Measurements from ENCODE around the gene NHLRC1. TPM values are rescaled to one million over a fixed set of nuclear protein-coding genes. Genes with fewer than 3 reads are reported as not detected.

NHLRC1 gene
- total RNA-seq, 1 donor from 2014 or later = 0.40 TPM

- no peak overlapping the region for H3K4me3 ChIP-seq (ENCODE audit: low read depth, low read length)
- TF ChIP-seq, protein P1, sequence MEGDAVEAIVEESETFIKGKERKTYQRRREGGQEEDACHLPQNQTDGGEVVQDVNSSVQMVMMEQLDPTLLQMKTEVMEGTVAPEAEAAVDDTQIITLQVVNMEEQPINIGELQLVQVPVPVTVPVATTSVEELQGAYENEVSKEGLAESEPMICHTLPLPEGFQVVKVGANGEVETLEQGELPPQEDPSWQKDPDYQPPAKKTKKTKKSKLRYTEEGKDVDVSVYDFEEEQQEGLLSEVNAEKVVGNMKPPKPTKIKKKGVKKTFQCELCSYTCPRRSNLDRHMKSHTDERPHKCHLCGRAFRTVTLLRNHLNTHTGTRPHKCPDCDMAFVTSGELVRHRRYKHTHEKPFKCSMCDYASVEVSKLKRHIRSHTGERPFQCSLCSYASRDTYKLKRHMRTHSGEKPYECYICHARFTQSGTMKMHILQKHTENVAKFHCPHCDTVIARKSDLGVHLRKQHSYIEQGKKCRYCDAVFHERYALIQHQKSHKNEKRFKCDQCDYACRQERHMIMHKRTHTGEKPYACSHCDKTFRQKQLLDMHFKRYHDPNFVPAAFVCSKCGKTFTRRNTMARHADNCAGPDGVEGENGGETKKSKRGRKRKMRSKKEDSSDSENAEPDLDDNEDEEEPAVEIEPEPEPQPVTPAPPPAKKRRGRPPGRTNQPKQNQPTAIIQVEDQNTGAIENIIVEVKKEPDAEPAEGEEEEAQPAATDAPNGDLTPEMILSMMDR (conservative IDR thresholded peaks at IDR 0.05; ENCODE audit: low read depth, low read length) = no peak
- DNase-seq (ENCODE audit: low read depth) = no peak
Measured at GRCh38 chr6:18161431-18161830, 39.0 kb upstream of the NHLRC1 start.

DNA sequence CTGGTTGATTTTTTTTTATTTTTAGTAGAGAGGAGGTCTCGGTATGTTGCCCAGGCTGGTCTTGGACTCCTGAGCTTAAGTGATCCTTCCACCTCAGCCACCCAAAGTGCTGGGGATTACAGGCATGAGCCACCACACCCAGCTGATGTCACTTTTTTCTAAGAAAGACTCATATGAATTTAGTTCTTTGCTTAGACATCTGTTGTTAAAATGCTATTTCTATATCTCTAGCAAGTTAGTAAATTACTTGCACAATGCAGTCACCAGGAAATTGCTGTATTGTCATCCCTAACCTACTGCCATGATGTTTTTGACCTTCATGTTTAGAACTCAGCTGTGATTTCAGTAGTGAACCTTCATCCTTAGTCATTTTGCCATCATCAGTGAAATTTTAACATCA, 38.4 kb upstream of the NHLRC1 start:
- no peak for DNase-seq (ENCODE audit: low read depth)
- H3K4me3 ChIP-seq (ENCODE audit: low read depth, low read length) = no peak overlapping the region
- TF ChIP-seq, protein P1 (conservative IDR thresholded peaks at IDR 0.05; ENCODE audit: low read depth, low read length) = no peak

DNA sequence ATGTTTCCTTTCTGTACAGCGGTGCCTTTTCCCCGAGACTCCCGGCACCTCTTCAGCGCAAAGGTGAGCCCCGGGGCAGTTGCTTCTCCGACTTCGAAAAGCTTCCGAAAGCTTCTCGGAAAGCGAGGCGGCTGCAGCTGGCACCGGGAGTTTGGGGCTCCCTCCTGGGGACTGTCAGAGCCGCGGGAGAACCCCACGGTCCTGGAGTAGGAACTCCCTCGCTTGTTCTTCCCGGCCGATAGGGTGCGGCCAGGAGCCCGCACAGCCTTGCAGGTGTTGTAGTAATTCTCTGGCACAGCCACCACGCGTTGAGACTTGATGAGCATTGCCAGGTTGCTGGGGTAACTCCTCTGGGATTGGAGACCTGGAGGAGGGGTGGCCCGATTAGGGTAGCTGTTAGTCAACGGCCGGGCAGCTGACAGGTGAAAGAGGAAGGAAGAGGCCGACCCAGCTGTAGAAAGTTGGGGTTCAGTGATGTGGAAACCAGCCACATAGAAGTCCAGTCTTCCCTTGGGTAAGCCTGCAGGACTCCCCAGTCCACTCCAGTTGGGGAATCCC, 33.5 kb upstream of the NHLRC1 start:
- DNase-seq (ENCODE audit: low read depth) = no peak
- TF ChIP-seq, protein P1 (conservative IDR thresholded peaks at IDR 0.05; ENCODE audit: low read depth, low read length) = peak; percentile 44
- peak overlapping the region; percentile 97 for H3K4me3 ChIP-seq (ENCODE audit: low read depth, low read length)

DNA sequence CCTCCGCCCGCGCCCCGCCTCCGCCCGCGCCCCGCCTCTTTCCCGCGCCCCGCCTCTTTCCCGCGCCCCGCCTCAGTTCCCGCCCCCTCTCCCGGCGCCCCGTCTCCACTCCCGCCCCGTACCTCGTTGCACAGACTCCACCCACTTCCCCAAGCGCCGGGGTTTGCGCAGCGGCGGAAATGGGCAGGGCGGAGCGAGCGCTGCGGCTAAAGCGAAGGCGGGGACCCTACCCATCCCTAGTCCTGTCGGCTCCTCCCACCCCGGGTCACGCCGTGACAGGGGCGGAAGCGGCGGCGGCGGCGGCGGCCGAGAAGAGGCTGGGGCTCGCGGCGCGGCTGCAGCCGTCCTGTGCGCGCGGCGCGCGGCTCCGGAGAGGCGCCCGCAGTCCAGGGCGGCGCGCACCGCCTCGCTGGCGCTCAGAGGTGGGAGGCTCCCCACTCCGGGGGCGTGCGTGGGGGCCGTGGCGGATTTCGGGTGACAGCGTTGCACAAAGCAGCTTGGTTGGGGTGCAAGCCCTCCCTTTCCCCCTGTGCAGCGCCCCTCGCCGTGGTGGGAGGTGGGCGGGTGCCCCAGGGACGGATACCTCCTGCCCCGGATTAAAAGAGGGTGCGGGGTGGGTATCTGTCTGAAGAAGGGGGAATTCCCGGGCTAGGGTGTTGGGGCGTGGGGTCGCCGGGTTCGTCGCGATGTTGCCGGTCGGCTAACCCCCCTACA, 32.8 kb upstream of the NHLRC1 start, which contains the start of gene KDM1B:
TSS of gene KDM1B (plus strand) at position 273 of the 714 bp plus-strand sequence. CDS start 4,474 bp downstream, outside the sequence.
- TF ChIP-seq, protein P1 (conservative IDR thresholded peaks at IDR 0.05; ENCODE audit: low read depth, low read length) = no peak
- H3K4me3 ChIP-seq (ENCODE audit: low read depth, low read length) = peak within 1 kb of the TSS; percentile 97
- no peak for DNase-seq (ENCODE audit: low read depth)

DNA sequence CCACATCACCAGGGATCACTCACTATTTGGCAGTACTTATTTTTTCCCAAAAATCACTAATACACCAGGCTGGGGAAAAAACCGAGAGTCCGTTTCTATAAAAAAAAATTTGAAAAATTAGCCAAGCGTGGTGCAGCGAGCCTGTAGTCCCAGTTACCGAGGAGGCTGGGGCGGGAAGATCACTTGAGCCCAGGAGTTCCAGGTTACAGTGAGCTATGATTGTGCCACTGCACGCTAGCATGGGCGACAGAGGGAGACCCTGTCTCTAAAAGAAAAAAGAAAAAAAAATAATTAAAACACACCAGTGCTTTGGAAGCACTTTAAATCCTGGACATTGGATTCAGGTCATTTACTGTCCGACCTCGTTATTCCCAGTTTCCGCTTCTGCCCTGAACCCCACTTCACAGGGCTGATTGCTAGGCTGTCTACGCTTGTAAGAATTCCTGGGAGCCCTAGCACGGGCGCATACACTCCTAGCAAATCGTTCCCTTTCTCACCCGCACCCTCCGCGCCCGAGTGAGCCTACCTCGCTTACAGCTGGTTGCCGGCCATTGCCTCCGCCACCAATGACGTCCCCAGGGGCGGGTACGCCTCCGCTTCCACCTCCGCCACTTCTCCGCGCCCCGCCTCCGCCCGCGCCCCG, 32.2 kb upstream of the NHLRC1 start, which contains the start of gene TPMT:
TSS of gene TPMT (minus strand) at position 571 of the 643 bp plus-strand sequence. CDS start 5,950 bp downstream, outside the sequence.
- TF ChIP-seq, protein P1 (conservative IDR thresholded peaks at IDR 0.05; ENCODE audit: low read depth, low read length) = no peak
- DNase-seq (ENCODE audit: low read depth) = no peak

DNA sequence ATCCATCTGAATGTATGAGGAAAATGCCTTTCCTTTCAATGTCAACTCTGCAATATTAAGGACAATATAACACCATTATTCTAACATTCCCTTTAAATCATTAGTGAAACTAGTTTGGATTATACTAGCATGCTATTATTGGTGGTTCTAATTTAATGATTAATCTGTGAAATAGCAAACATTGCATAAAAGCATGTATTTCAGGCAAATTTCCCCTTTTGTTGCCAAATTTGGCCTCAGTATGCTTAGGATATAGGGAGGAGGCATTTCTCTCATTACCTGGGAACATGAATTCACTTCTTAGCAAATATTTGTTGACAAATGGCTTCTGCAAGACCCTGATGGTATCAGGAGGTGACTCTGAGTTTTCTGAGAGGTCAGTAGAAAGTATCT, 30.8 kb upstream of the NHLRC1 start:
- TF ChIP-seq, protein P1 (conservative IDR thresholded peaks at IDR 0.05; ENCODE audit: low read depth, low read length) = no peak
- peak overlapping the region; percentile 96 for H3K4me3 ChIP-seq (ENCODE audit: low read depth, low read length)
- DNase-seq (ENCODE audit: low read depth) = no peak

More for the DNA sequence above, 32.2 kb upstream of the NHLRC1 start, which contains the start of gene TPMT:
- H3K4me3 ChIP-seq (ENCODE audit: low read depth, low read length) = peak within 1 kb of the TSS; percentile 97

Data from epithelial cell of proximal tubule (primary cell).